Measurements from ENCODE around the gene DNAH5.

Gene DNAH5

DNA sequence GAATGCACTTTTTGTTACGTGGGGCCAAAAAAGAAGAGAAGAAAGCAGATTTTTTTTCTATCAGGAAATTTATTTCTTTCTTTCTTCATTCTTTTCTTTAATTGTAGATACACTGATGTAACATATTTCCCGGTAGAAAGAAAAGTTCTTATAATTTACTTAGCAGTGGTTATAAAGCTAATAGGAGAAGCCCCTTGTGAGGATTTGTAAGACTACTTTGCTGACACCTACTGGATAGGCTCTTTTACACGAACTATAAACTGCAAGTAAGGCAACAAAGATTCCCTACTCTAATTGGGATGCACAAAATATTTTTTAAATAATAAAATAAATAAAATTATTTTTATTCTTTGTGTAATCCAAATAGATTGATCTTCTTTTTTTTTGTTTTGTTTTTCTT lies 284.4 kb downstream of the DNAH5 start:
- Histone ChIP-seq H3K9ac (no peak overlapping the region), H3K79me2 (no peaks in the 10 kb centered on the region), H2AFZ (no peak overlapping the region), H3K4me1 (no peaks in the 10 kb centered on the region), H3K27ac (no peak overlapping the region), H3K4me2 (ENCODE audit: low read length) (no peak overlapping the region), H3K9me3 (ENCODE audit: control insufficient read depth, low read length) (no peaks in the 10 kb centered on the region), H3K4me3 (ENCODE audit: low read depth, low read length) (no peak overlapping the region), H3K36me3 (ENCODE audit: control insufficient read depth, insufficient read depth, low read length) (no peaks in the 10 kb centered on the region), H3K27me3 (ENCODE audit: control insufficient read depth, insufficient read depth, low read length) (no peaks in the 10 kb centered on the region)
- TF ChIP-seq CTCF (IDR thresholded peaks at IDR 0.05) = no peak

GRCh38 chr5:13659391-13659790 lies 285.1 kb downstream of the DNAH5 start:
- Histone ChIP-seq H3K9ac (no peak overlapping the region), H3K27ac (no peak overlapping the region), H3K36me3 (ENCODE audit: control insufficient read depth, insufficient read depth, low read length) (no peaks in the 10 kb centered on the region), H3K4me1 (no peaks in the 10 kb centered on the region), H2AFZ (no peak overlapping the region), H3K79me2 (no peaks in the 10 kb centered on the region), H3K4me2 (ENCODE audit: low read length) (no peak overlapping the region), H3K9me3 (ENCODE audit: control insufficient read depth, low read length) (no peaks in the 10 kb centered on the region), H3K4me3 (ENCODE audit: low read depth, low read length) (no peak overlapping the region), H3K27me3 (ENCODE audit: control insufficient read depth, insufficient read depth, low read length) (no peaks in the 10 kb centered on the region)
- no peak for TF ChIP-seq CTCF (IDR thresholded peaks at IDR 0.05)

- Histone ChIP-seq H3K36me3 (ENCODE audit: control insufficient read depth, insufficient read depth, low read length) (no peaks in the 10 kb centered on the region), H3K79me2 (no peaks in the 10 kb centered on the region), H3K4me1 (no peaks in the 10 kb centered on the region), H3K4me3 (ENCODE audit: low read depth, low read length) (no peak overlapping the region), H3K9me3 (ENCODE audit: control insufficient read depth, low read length) (no peaks in the 10 kb centered on the region), H2AFZ (no peak overlapping the region), H3K27me3 (ENCODE audit: control insufficient read depth, insufficient read depth, low read length) (no peaks in the 10 kb centered on the region), H3K27ac (no peak overlapping the region), H3K4me2 (ENCODE audit: low read length) (no peak overlapping the region), H3K9ac (no peak overlapping the region)
- no peak for TF ChIP-seq CTCF (IDR thresholded peaks at IDR 0.05)
Observed at GRCh38 chr5:13658761-13659160, 285.7 kb downstream of the DNAH5 start.

DNA sequence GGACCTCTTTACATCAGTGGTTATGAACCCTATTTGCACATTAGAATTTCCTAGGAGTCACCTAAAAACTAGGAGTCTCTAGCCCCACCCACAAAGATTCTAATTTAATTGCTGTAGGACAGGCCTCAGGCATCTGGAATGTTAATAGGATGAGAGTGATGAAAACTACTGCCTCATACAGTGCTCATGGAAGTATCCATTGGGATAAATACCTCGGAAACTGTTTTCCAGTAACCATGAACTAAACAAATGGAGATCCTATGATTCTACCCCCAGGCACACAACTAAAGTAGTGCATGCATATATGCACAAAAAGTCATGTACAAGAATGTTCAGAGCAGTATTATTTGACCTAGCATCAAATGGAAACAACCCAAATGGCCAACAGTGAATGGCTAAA lies 286.3 kb downstream of the DNAH5 start:
- Histone ChIP-seq H3K27ac (no peak overlapping the region), H3K4me1 (no peaks in the 10 kb centered on the region), H3K4me2 (ENCODE audit: low read length) (no peak overlapping the region), H3K79me2 (no peaks in the 10 kb centered on the region), H2AFZ (no peak overlapping the region), H3K4me3 (ENCODE audit: low read depth, low read length) (no peak overlapping the region), H3K27me3 (ENCODE audit: control insufficient read depth, insufficient read depth, low read length) (no peaks in the 10 kb centered on the region), H3K9me3 (ENCODE audit: control insufficient read depth, low read length) (no peaks in the 10 kb centered on the region), H3K9ac (no peak overlapping the region), H3K36me3 (ENCODE audit: control insufficient read depth, insufficient read depth, low read length) (no peaks in the 10 kb centered on the region)
- no peak for TF ChIP-seq CTCF (IDR thresholded peaks at IDR 0.05)

DNA sequence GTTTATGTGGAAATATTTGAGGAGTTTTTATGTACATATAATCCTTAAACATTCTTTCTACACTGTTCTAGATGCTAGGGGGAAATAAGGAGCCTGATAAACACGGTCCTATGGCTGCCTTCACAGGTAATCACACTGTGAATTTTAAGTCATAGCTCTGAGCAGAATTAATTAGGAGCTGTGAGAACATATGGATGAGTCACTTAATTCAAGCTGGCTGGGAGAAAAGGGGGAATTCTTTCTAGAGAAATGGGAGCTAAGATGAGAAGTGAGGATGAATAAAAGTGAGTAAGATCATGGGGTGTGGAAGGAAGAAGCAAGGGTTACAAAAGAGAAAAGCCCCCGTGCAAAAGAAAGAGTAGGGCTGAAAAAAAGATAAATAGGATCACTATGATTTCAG lies 290.8 kb downstream of the DNAH5 start:
- TF ChIP-seq CTCF (IDR thresholded peaks at IDR 0.05) = no peak
- Histone ChIP-seq H3K79me2 (no peaks in the 10 kb centered on the region), H3K9me3 (ENCODE audit: control insufficient read depth, low read length) (no peaks in the 10 kb centered on the region), H3K9ac (no peak overlapping the region), H3K27me3 (ENCODE audit: control insufficient read depth, insufficient read depth, low read length) (no peaks in the 10 kb centered on the region), H3K4me1 (no peaks in the 10 kb centered on the region), H3K4me2 (ENCODE audit: low read length) (no peak overlapping the region), H3K36me3 (ENCODE audit: control insufficient read depth, insufficient read depth, low read length) (no peaks in the 10 kb centered on the region), H3K27ac (no peak overlapping the region), H3K4me3 (ENCODE audit: low read depth, low read length) (no peak overlapping the region), H2AFZ (no peak overlapping the region)
